ENCODE measurements around the gene INTS2.

Gene INTS2

DNA sequence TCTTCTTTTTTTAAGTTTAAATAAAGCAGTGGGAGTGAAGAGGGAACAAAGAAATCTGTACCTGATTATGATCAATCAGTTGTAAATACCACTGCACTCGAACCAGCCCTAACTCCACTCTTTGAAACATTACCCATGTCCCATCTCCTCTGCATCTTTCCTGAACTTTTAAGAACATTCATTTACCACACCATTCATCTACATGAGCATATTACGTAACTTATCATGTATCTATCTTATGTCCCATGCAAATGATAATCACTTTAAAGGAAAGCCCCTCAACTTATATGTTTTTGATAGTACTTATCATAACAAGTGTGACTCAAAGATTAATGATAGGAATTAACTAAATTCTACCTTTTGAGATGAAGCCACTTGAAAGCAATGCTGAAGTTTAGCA lies 53.7 kb downstream of the INTS2 start:
- TF ChIP-seq, protein P1, sequence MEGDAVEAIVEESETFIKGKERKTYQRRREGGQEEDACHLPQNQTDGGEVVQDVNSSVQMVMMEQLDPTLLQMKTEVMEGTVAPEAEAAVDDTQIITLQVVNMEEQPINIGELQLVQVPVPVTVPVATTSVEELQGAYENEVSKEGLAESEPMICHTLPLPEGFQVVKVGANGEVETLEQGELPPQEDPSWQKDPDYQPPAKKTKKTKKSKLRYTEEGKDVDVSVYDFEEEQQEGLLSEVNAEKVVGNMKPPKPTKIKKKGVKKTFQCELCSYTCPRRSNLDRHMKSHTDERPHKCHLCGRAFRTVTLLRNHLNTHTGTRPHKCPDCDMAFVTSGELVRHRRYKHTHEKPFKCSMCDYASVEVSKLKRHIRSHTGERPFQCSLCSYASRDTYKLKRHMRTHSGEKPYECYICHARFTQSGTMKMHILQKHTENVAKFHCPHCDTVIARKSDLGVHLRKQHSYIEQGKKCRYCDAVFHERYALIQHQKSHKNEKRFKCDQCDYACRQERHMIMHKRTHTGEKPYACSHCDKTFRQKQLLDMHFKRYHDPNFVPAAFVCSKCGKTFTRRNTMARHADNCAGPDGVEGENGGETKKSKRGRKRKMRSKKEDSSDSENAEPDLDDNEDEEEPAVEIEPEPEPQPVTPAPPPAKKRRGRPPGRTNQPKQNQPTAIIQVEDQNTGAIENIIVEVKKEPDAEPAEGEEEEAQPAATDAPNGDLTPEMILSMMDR (conservative IDR thresholded peaks at IDR 0.05): no peak
- no peak for TF ChIP-seq ZFX (IDR thresholded peaks at IDR 0.05)
- no peak overlapping the region for H3K27ac ChIP-seq

DNA sequence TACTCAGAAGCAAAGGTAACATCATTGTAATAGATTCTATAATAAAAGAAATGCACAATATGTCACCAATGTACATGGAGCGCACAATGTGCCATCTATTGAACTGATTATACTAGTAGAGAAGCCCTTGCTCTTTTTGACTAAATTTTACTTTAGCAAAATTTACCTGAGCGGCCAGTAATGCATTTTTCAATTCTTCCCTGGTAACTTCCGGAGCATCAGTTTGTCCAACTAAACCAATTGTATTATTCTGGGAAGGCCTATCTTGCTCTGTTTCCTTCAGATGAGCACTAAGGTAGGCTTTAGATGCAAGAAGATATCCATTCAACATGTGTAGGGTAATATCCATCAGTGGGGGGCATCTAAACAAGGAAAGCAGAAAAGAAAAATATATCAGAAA lies 55.7 kb downstream of the INTS2 start:
- no peak overlapping the region for H3K27ac ChIP-seq
- TF ChIP-seq, protein P1 (conservative IDR thresholded peaks at IDR 0.05): no peak
- no peak for TF ChIP-seq ZFX (IDR thresholded peaks at IDR 0.05)

- TF ChIP-seq, protein P1 (conservative IDR thresholded peaks at IDR 0.05): no peak
- no peak for TF ChIP-seq ZFX (IDR thresholded peaks at IDR 0.05)
- H3K27ac ChIP-seq: no peak overlapping the region
These were observed 58.6 kb downstream of the INTS2 start for GRCh38 chr17:61869138-61869537.

DNA sequence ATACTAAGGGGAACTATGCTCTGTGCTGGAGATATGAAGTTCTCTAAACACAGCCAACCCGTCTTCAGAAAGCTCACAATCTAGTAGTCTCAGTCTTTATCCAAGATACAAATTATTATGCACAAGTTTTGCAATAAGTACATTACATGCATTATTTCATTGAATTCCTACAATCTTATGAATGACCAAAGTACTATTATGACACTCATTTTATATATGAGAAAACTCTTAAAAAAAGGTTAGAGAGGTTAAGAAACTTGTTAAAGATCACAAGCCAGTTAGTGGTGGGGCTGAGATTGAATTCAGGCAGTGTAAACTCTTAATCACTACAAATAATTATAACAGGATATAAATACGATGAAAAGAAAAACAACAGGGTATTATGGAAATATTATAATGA lies 59.7 kb downstream of the INTS2 start:
- no peak overlapping the region for H3K27ac ChIP-seq
- no peak for TF ChIP-seq ZFX (IDR thresholded peaks at IDR 0.05)
- TF ChIP-seq, protein P1 (conservative IDR thresholded peaks at IDR 0.05): no peak

GRCh38 chr17:61867033-61867432 lies 60.7 kb downstream of the INTS2 start:
- no peak for TF ChIP-seq ZFX (IDR thresholded peaks at IDR 0.05)
- TF ChIP-seq, protein P1 (conservative IDR thresholded peaks at IDR 0.05): no peak
- no peak overlapping the region for H3K27ac ChIP-seq

DNA sequence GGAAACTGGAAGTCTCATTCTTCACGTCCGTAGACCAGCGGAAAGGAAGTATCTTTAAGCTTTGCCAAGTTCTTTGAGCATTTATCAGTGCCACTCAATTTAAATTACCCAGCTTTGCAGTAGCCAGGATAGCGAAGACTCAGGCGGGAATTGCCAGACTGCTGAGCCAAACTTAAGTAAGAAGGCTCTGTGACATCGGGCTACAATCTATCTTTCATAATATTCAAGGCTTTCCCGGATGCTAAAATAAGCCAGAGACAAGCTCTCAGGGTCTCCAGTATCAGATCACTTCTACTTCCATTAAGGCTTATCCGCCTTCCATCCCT lies 64.0 kb downstream of the INTS2 start:
- peak overlapping the region; percentile 83 for H3K27ac ChIP-seq
- no peak for TF ChIP-seq ZFX (IDR thresholded peaks at IDR 0.05)
- TF ChIP-seq, protein P1 (conservative IDR thresholded peaks at IDR 0.05): no peak

GRCh38 chr17:61862975-61863800 lies 64.6 kb downstream of the INTS2 start, which contains the start of gene BRIP1:
TSS of gene BRIP1 (minus strand) at chr17:61863528. CDS start at chr17:61861539, 1,989 bp downstream.
- TF ChIP-seq, protein P1 (conservative IDR thresholded peaks at IDR 0.05): no peak
- peak; percentile 79 for TF ChIP-seq ZFX (IDR thresholded peaks at IDR 0.05)
- peak within 1 kb of the TSS; percentile 83 for H3K27ac ChIP-seq
